HG03135 (cell line): ENCODE results near the gene MMP2.

ENCODE experiments used
- ATAC-seq: cut with Tn5 transposase; IDR thresholded peaks from one replicate; pipeline ENCODE4 v1.9.1; 2021; ENCODE audit warnings: mild to moderate bottlenecking, moderate library complexity; ENCODE audit not compliant: unreplicated experiment

MMP2 gene

DNA sequence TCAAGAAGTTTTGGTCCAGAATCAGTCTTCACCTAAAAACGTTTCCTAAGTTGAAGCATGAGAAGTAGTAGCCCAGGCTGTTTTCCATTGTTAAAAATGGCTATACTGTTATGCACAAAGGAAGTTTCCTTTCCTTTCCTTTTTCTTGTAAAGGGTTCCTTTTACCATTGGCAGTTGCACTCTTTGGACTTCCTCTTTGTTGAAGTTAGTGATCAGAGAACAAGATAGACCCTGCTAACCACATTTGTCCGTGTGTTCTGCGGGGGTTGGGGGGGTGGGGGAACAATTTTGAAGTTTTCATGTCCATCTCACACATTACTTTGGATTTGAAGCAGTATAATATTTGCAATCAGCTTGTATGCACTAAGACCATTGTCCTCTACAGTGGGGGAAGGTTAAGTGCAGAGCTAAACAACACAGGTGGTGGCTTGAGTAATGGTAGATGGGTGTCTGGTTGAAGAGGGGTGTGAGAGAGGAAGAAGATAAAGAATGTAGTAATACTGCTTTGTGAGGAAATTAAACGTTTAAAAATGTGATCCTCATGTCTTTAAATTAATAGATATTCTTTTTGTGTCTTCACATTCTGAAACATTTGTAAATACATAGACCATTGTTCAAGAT lies 31.3 kb downstream of the MMP2 start:
- no peak for ATAC-seq

DNA sequence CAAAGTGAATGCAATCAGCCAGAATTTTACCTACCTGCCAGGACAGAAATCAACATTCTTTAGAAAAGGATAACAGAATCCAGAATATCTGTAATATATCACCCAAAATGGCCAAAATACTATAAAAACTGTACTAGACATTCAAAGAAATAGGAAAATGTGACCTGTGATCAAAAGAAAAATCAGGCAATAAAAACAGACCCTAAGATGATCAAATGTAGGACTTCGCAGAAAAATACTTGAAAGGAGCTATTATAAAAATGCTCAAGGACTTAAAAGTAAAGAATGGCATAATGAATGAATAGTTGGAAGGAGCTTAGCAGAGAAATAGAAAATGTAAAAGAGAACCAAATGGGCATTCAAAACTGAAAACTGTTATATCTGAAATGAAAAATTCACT lies 33.9 kb downstream of the MMP2 start:
- no peak for ATAC-seq

DNA sequence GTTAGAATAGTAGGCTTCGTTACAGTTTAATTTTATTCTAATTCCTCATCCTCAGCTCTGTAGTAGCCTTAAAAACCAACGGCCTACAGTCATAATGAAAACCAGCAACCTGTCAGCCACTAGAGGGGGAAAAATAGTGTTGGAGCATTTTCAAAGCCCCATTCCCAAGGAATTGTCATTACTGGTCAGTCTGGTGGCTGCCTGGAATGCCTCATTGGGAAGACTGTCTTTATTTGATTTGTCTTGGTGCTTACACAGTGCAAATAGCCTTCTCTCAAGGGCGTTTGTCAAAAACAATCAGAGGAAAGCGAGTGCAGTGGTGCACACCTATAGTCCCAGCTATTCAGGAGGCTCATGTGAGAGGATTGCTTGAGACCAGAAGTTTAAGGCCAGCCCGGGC lies 34.6 kb downstream of the MMP2 start:
- no peak for ATAC-seq

GRCh38 chr16:55515111-55515510 lies 36.1 kb downstream of the MMP2 start:
- no peak for ATAC-seq

- ATAC-seq = no peak
Observed at GRCh38 chr16:55521792-55522191, 42.8 kb downstream of the MMP2 start.

DNA sequence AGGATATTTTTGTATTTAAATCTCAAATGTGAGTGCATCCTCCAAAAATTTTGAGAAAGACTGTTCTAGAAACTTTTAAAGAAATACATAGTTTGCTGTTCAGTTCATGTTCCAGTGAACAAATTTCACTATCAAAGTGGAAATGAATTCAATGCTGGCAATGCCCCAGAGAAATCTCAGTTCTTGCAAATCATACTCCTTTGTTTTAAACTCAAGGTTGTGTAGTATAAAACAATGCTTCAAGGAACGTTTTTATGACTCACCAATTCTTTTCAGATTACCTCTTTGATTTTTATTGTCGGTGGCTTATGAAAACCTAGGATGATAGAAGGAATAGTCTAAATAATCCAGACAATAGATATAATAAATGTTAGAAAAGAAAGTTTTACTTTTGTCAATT lies 47.4 kb downstream of the MMP2 start:
- ATAC-seq = no peak

DNA sequence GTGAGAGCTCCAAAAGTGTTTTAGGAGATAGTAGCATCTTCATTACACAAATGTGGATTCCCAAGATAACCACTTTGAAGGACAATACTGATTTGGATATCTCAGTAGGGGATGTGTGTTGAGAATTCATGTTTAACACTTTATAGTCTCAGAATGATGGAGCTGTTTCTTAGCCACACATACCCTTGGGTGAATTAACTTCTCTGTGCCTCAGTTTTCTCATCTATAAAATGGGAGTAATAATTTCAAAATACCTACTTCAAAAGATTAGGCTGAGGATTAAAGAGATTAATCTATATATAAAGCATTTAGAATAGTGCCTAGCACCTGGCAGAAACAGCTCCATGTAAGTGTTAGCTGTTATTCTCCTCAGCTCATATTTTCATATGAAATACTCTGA lies 48.9 kb downstream of the MMP2 start:
- no peak for ATAC-seq

- ATAC-seq = no peak
Observed at GRCh38 chr16:55529018-55529417, 50.0 kb downstream of the MMP2 start.

DNA sequence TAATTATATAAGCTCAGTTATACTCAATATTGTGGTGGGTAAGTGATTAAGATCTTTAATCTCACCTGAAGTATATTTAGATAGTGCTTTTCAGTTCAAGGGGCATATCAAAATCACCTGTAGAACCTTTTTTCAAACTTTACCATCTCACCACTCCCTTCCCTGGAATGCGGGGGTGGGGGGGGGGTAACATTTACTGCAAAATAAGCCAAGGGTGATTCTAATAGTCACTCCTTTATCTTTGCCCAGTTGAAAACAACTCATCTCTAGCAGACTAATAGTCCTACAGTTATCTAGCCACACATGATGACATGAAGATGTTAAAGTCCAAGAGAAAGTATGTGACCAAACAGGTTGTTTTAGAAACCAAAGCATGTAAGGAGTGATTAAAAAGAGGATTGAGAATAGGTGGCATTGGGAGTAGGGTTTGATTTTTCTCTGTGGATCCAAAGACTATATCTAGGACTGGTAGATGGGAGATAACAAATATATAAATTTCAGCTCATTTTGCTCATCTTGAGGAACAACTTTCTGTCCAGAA lies 51.4 kb downstream of the MMP2 start:
- no peak for ATAC-seq

DNA sequence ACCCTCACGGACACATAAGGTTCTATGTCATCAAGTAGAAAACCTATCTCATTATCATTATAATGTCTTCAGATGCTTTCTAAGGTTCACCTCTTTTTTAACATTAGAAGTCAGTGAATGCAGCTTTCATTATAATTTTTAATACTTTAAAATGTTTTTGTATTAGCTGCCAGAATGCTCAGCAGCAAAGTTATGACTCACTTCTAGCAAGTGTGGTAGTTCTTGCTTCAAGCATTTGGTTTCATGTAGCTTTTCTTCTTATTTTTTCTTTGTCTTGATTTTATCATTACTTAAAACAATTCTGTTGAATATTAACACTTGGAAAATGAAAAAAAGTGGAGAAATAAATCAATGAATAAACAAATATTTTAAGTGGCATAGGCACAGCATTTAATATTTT lies 53.2 kb downstream of the MMP2 start:
- no peak for ATAC-seq

GRCh38 chr16:55534756-55535155 lies 55.8 kb downstream of the MMP2 start:
- no peak for ATAC-seq

GRCh38 chr16:55539049-55539448 lies 60.1 kb downstream of the MMP2 start:
- no peak for ATAC-seq

GRCh38 chr16:55539488-55539887 lies 60.5 kb downstream of the MMP2 start:
- ATAC-seq = no peak

GRCh38 chr16:55540221-55540620 lies 61.2 kb downstream of the MMP2 start:
- no peak for ATAC-seq

- ATAC-seq = no peak
Observed at GRCh38 chr16:55542459-55543082, 63.6 kb downstream of the MMP2 start.

GRCh38 chr16:55543472-55543871 lies 64.5 kb downstream of the MMP2 start:
- ATAC-seq = no peak

GRCh38 chr16:55552621-55553020 lies 73.6 kb downstream of the MMP2 start:
- ATAC-seq = no peak

DNA sequence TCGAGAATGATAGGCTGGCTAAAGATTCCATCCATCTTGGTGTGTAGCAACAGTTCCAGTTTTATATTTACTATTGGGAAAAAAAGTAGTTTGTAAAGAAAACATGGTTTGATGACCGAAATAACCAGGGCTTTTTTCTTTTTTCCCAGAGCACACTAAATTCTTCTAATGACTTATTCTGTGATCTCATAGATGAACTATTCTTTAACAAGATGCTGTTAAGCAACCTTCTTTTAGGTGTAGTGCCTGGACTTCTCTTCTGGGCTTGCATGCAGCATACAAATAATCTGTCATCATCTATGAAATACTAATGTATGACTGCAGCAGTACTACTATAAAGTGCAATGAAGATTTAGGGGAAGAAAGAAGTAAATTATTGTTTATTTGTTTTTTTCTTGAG lies 76.4 kb downstream of the MMP2 start:
- ATAC-seq = no peak
